GM08714 (cell line): ENCODE data around the gene SH3BP4.

Source experiments
- H3K4me3 ChIP-seq: fragments of 200-500 bp; sonication (Bioruptor generic); 2 replicates; pipeline ENCODE4 v1.5.1; 2014; ENCODE audit warnings: mild to moderate bottlenecking, low read length, inconsistent platforms
- ZNF274 ChIP-seq: IDR thresholded peaks from 2 replicates; pipeline ENCODE4 v1.6.1; 2012; ENCODE audit warnings: mild to moderate bottlenecking, low read depth, low read length

The SH3BP4 gene

GRCh38 chr2:234979204-234980167 is 27.7 kb downstream of the SH3BP4 start:
- H3K4me3 ChIP-seq = no peak overlapping the region
- TF ChIP-seq ZNF274 = no peak

- no peak overlapping the region for H3K4me3 ChIP-seq
- no peak for TF ChIP-seq ZNF274
Observed at GRCh38 chr2:234980451-234981187, 28.8 kb downstream of the SH3BP4 start.

GRCh38 chr2:234981197-234982095 is 29.6 kb downstream of the SH3BP4 start:
- no peak for TF ChIP-seq ZNF274
- no peak overlapping the region for H3K4me3 ChIP-seq

GRCh38 chr2:234982096-234982834 is 30.4 kb downstream of the SH3BP4 start:
- no peak for TF ChIP-seq ZNF274
- H3K4me3 ChIP-seq = no peak overlapping the region

- H3K4me3 ChIP-seq = no peak overlapping the region
- no peak for TF ChIP-seq ZNF274
Observed at GRCh38 chr2:234983011-234983726, 31.4 kb downstream of the SH3BP4 start.

GRCh38 chr2:234985608-234986245 is 33.9 kb downstream of the SH3BP4 start:
- no peak for TF ChIP-seq ZNF274
- no peak overlapping the region for H3K4me3 ChIP-seq

GRCh38 chr2:234986390-234986789 is 34.6 kb downstream of the SH3BP4 start:
- no peak overlapping the region for H3K4me3 ChIP-seq
- no peak for TF ChIP-seq ZNF274

GRCh38 chr2:234986876-234987720 is 35.3 kb downstream of the SH3BP4 start:
- H3K4me3 ChIP-seq = no peak overlapping the region
- TF ChIP-seq ZNF274 = no peak

- H3K4me3 ChIP-seq = no peak overlapping the region
- TF ChIP-seq ZNF274 = no peak
Observed at GRCh38 chr2:234987754-234988153, 35.9 kb downstream of the SH3BP4 start.

GRCh38 chr2:234988491-234988890 is 36.7 kb downstream of the SH3BP4 start:
- H3K4me3 ChIP-seq = no peak overlapping the region
- TF ChIP-seq ZNF274 = no peak

GRCh38 chr2:234989183-234989701 is 37.4 kb downstream of the SH3BP4 start:
- no peak overlapping the region for H3K4me3 ChIP-seq
- no peak for TF ChIP-seq ZNF274
